Adipocyte (in vitro differentiated cells): ENCODE data around the gene ETV3.
A peak's percentile ranks its signal among the peaks of the same experiment; 100 is the strongest.
"Not testable (repeated sequence)": the region's sequence is repeated elsewhere in the genome, so short reads cannot be mapped to it uniquely, and the experiment has no call there.

ENCODE experiments used
- DNase-seq: peaks from one replicate; pipeline ENCODE4 v3.0.0-alpha.2; 2015; ENCODE audit warnings: low read depth
- H3K27me3 ChIP-seq: replicated peaks from 2 replicates; pipeline ENCODE4 v1.7.0; 2013; ENCODE audit warnings: mild to moderate bottlenecking, low read length, moderate library complexity; ENCODE audit not compliant: control insufficient read depth, insufficient read depth
- H3K36me3 ChIP-seq: 2 replicates; pipeline ENCODE4 v1.7.0; 2013; ENCODE audit warnings: low read length, mild to moderate bottlenecking, moderate library complexity; ENCODE audit not compliant: control insufficient read depth, insufficient read depth, severe bottlenecking
- H3K4me1 ChIP-seq: 2 replicates; pipeline ENCODE4 v1.7.0; 2013; ENCODE audit warnings: mild to moderate bottlenecking, low read length, moderate library complexity; ENCODE audit not compliant: control insufficient read depth, insufficient read depth
- H3K4me3 ChIP-seq: 2 replicates; pipeline ENCODE4 v1.7.0; 2013; ENCODE audit warnings: mild to moderate bottlenecking, low read length, moderate library complexity
- H3K9ac ChIP-seq: 2 replicates; pipeline ENCODE4 v1.7.0; 2013; ENCODE audit warnings: mild to moderate bottlenecking, low read length, moderate library complexity
- H3K9me3 ChIP-seq: 2 replicates; pipeline ENCODE4 v1.7.0; 2013; ENCODE audit warnings: mild to moderate bottlenecking, low read length, moderate library complexity; ENCODE audit not compliant: control insufficient read depth

The ETV3 gene

DNA sequence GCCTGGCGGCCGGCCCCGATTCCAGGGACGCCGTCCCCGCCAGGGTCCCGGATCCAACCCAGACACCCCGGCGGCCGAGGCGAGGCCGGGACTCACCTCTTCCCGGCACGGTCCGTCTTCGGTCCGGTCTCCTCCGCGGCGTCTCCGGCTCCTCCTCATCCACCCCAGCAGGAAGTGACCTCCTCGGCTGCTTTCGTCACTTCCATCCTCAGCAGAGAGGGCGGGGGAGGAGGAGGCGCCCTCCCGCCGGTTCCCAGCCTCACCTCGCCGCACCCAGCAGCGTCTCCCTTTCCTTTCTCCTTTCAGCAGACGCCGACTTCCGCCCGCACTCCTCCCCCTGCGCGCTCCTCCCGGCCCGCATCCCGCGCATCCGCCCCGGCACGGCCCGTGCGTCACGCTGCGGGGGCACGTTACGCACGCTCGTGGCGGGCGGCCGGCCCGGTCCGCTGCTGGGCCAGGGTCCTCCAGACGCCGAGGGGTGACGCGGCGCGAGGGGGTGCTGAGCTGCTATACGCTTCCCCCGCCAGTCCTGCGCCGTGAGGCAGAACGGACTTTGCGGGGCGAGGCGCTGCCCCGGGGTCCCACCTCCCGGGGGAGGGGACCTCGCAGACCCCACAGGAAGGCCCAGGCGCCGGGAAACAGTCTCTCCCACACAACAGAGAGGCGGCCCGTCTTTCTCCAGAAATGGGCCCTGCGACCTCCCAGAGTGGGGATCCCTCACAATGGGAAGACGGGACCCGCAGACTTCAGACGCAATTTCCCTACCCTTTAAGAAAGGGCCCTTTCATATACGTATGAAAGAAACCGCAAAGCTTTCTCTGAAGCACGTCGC lies at the start of gene ETV3:
TSS of gene ETV3 (minus strand) at position 176 of the 832 bp plus-strand sequence. CDS start 2,043 bp downstream, outside the sequence.
- DNase-seq = peak; percentile 95
- H3K4me3 ChIP-seq = peak within 1 kb of the TSS; percentile 93
- peak within 1 kb of the TSS; percentile 93 for H3K9ac ChIP-seq

DNA sequence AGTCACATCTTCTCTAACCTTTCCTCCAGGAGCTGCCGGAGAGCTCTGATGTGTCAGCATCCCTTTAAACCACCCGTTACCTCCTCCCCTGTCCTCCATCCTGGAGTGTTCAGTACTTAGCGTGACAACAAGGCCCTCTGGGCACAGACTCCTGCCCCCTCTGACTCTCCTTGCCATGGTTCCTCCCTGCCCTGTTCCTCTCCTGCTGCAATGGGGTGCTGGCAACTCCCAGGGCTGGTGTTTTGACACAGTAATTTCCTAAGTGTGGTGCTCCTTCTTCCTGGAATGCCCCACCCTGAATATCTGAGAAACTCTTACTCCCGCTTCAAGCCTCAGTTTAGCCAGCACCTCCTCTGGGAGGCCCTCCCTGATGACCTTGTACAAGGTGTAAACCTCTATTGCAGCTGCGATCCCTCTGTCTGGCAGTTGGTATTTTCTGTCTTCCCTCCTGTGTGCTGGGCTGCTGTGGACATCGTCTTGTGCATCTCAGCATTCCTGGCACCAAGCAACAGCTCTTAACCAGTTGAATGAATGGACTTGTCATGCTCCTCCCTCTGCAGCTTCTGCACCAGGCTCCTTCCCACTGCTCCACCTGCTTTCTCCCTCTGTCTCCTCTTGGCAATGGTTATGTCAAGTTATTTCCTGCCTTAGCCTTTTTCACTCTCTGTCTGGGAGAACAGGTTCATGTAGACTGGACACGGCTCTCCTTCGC lies 48.2 kb upstream of the ETV3 start:
- DNase-seq = no peak
- peaks cover 5% of the 10 kb centered on the region for H3K4me1 ChIP-seq
- no peak overlapping the region for H3K4me3 ChIP-seq
- H3K9me3 ChIP-seq = peaks cover 7% of the 10 kb centered on the region
- H3K9ac ChIP-seq = no peak overlapping the region
- H3K36me3 ChIP-seq = no peaks in the 10 kb centered on the region
- H3K27me3 ChIP-seq = peaks cover 51% of the 10 kb centered on the region

More for the DNA sequence above, at the start of gene ETV3:
- Histone ChIP-seq H3K4me1 (peaks cover 33% of the 10 kb centered on the region), H3K27me3 (no peaks in the 10 kb centered on the region), H3K9me3 (no peaks in the 10 kb centered on the region), H3K36me3 (peaks cover 28% of the 10 kb centered on the region)

DNA sequence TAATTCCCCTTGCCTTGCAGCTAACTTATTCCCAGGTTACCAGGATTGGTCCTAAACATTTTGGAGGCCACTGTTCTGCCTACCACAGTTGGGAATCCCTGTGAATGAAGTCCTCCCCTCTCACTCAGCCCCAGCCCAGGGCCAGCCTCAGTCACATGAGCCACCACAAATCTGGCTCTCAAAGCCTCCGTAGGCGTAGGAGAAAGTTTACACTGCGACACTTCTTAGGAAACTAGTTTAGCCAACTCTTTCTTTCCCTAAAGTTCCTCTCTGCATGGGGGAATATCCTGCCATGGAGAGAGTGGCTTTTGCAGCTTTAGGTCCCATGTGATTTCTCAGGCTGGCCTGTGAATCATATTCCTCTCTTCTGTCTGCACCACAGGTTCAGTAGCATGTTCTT lies 45.7 kb upstream of the ETV3 start:
- Histone ChIP-seq H3K4me3 (no peak overlapping the region), H3K27me3 (peaks cover 45% of the 10 kb centered on the region), H3K9ac (no peak overlapping the region), H3K9me3 (peaks cover 7% of the 10 kb centered on the region), H3K36me3 (no peaks in the 10 kb centered on the region), H3K4me1 (peaks cover 5% of the 10 kb centered on the region)
- DNase-seq = no peak

DNA sequence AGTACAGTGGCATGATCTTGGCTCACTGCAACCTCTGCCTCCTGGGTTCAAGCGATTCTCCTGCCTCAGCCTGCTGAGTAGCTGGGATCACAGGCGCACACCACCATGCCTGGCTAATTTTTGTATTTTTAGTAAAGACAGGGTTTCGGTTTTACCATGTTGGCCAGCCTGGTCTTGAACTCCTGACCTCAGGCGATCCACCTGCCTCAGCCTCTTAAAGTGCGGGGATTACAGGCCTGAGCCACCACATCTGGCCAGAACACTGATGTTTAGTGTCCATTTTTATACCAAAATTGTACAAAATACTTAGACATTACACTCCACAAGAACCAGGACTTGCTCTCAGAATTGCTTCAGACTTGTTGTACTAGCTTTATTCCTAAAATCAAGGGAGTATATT lies 44.2 kb upstream of the ETV3 start:
- not testable (repeated sequence) for H3K9me3 ChIP-seq, H3K4me3 ChIP-seq, DNase-seq, H3K36me3 ChIP-seq, H3K4me1 ChIP-seq, H3K9ac ChIP-seq
- peaks cover 44% of the 10 kb centered on the region for H3K27me3 ChIP-seq

DNA sequence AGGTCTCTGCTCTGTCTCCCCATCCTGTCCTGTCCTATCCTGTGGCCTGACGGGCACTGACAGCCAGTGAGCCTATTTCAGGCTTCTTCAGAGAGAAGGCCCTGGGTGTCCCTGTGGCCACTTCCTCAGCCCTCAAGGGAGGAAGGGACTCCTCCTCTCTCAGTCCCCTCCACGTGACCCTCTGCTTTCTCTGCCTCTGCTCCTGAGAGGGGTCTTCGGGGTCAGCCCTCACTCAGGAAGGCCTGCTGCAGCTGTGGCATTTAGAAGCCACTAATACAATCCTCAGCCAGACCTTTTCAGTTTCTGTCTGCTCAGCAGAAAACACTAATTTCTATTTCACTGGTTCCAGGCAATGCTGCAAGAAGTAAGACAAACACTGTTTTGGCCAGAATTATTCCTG lies 43.6 kb upstream of the ETV3 start:
- H3K36me3 ChIP-seq = no peaks in the 10 kb centered on the region
- peaks cover 46% of the 10 kb centered on the region for H3K27me3 ChIP-seq
- no peak for DNase-seq
- H3K9me3 ChIP-seq = peaks cover 7% of the 10 kb centered on the region
- peaks cover 5% of the 10 kb centered on the region for H3K4me1 ChIP-seq
- H3K9ac ChIP-seq = no peak overlapping the region
- no peak overlapping the region for H3K4me3 ChIP-seq

DNA sequence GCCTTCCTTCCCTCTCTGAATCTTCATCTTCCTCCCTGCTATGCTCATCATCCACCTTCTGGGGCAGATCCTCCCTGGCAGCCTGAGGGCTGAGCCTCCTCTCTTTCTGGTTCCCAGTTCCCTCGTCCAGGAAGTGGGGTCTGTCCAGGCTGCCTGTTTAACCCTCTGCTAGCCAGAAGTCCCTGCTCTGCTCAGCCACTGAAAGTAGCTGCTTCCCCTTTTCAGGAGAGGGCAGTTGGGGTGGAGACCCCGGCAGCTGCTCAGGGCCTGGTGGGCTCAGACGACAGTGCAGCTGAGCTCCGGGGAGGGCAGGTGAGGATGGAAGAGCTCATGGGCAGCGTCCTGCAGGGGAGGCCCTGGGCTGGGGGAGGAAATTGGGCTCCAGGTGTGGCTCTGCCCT lies 43.1 kb upstream of the ETV3 start:
- peaks cover 7% of the 10 kb centered on the region for H3K9me3 ChIP-seq
- H3K9ac ChIP-seq = no peak overlapping the region
- peaks cover 46% of the 10 kb centered on the region for H3K27me3 ChIP-seq
- no peak overlapping the region for H3K4me3 ChIP-seq
- no peak for DNase-seq
- H3K36me3 ChIP-seq = no peaks in the 10 kb centered on the region
- H3K4me1 ChIP-seq = peaks cover 5% of the 10 kb centered on the region

DNA sequence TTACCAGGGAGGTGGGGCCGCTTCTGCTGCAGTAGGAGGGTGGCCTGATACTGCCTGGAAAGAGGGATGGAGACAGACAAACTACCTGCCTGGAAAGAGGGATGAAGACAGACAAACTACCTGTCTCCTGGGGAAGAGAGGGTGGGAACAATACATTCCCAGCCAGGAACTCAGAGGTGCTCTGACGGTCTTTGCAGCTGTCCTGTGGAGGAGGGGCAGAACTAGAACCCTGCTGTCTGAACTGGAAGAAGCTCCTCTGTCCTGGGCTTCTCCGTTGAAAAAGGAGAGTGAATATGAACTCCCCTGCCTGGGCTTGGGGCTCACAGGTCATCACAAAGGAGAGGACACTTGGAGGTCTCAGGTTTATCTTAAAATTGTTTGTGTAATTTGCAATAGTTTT lies 40.3 kb upstream of the ETV3 start:
- no peak for DNase-seq
- Histone ChIP-seq H3K9me3 (peaks cover 1% of the 10 kb centered on the region), H3K4me1 (peaks cover 5% of the 10 kb centered on the region), H3K36me3 (no peaks in the 10 kb centered on the region), H3K9ac (no peak overlapping the region), H3K27me3 (peaks cover 56% of the 10 kb centered on the region), H3K4me3 (no peak overlapping the region)

DNA sequence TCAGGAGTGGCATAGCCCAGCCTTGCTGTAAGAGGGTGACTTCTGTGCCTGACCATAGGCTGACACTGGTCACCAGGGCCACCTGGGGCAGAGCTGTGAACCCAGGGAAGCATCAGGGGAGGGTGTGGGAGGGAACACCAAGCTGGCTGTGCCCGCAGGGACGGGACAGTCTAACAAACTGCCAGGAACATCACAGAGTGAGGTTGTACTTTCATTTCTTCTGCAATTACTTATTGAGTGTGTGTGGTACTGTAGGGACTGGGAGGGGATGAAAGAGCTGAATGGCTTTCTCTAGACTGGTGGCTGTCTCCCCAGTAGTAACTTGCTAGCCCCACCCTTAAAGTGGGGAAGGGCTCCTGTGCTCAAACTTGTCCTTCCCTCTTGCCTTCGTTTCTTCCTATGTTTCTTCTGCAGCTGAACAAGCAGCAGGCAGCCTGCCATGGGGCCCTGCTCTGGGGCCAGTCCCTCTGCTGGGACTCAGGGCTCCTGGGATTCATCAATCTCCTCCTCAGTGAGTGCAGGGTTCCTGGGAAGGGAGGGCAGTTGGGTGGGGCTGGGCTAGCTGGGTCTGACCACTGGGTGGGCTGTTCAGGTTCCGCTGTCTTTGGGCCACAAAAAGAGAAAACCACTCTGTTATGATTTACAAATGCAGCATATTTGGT lies 39.7 kb upstream of the ETV3 start:
- DNase-seq = no peak
- peaks cover 60% of the 10 kb centered on the region for H3K27me3 ChIP-seq
- H3K9me3 ChIP-seq = no peaks in the 10 kb centered on the region
- peaks cover 5% of the 10 kb centered on the region for H3K4me1 ChIP-seq
- H3K4me3 ChIP-seq = no peak overlapping the region
- H3K9ac ChIP-seq = no peak overlapping the region
- no peaks in the 10 kb centered on the region for H3K36me3 ChIP-seq

DNA sequence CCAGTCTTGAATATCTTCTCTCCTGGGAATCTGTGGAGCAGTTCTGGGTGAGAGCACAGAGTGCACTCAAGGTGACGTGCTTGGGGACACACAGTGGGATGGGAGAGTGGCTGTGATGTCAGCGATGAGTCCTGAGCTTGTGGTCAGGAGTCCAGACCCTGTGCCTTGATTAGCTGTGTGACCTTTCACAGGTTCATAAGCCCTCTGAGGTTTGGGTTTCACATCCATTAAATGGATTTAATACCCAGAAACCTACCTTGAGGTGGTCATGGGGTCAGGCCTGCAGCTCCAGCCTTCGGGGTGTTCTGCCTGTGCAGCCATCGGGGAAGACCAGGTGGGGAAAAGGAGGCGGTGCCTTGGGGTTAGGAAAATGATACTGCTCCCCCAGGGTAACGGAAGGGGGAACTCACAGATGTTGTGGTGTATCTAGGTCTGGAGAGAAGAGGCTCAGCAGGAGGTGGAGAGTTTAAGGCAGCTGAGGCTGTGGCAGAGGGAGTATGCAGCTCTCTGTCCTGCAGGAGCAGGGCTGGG lies 38.5 kb upstream of the ETV3 start:
- H3K4me1 ChIP-seq = peaks cover 2% of the 10 kb centered on the region
- no peak overlapping the region for H3K4me3 ChIP-seq
- H3K27me3 ChIP-seq = peaks cover 61% of the 10 kb centered on the region
- no peaks in the 10 kb centered on the region for H3K36me3 ChIP-seq
- H3K9me3 ChIP-seq = no peaks in the 10 kb centered on the region
- DNase-seq = no peak
- no peak overlapping the region for H3K9ac ChIP-seq

DNA sequence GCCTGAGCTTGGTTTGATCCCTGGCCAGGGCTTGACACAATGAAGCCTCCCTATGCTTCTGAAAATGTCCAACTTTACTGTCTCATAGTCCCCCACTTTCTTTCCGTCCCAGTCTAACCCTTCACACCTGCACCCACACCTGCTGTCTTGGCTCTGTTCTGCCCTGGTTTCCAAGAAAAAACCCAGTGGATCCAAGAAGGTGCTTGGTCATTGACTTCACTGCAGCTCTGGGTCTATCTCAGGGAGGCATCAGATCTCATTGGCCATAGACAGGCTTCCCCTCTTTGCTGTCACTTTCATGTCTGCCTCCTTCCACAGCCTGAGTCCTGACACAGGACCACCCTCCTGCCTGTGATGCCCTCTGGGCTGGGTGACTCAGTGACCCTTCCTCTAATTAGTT lies 37.8 kb upstream of the ETV3 start:
- Histone ChIP-seq H3K4me1 (no peaks in the 10 kb centered on the region), H3K27me3 (peaks cover 61% of the 10 kb centered on the region), H3K9ac (no peak overlapping the region), H3K4me3 (no peak overlapping the region), H3K9me3 (no peaks in the 10 kb centered on the region), H3K36me3 (no peaks in the 10 kb centered on the region)
- DNase-seq = no peak

DNA sequence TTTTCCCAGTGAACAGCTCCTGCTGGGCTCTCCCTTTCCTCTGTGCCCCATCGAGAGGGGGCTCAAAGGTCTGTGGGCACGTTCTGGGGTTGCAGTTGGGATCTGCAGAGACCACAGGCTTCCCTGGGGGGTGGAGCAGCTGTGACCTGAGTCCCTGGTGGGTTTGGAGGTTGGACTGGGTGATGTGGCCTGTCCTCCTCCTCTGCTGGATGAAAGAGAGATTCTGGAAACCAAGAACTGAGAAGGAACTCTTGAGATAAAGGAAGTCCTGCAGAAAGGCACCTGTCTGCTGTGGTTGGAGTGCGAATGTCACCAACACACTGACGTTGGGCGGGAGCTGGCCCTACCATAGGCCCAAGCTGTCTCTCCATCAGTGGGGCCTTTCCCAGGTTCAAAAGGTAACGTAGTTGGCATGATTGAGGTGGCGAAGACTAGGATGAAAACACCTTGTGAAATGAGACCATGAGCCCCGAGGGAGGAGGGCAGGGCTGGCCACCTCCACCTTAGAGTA lies 35.8 kb upstream of the ETV3 start:
- no peak overlapping the region for H3K9ac ChIP-seq
- peaks cover 60% of the 10 kb centered on the region for H3K27me3 ChIP-seq
- H3K9me3 ChIP-seq = no peaks in the 10 kb centered on the region
- H3K4me1 ChIP-seq = no peaks in the 10 kb centered on the region
- no peak overlapping the region for H3K4me3 ChIP-seq
- H3K36me3 ChIP-seq = no peaks in the 10 kb centered on the region
- DNase-seq = no peak
